ENCODE data around the gene CALCOCO2.

GRCh38 chr17:48909783-48910182, 78.9 kb downstream of the CALCOCO2 start:
- TF ChIP-seq POLR2A (IDR thresholded peaks at IDR 0.05; ENCODE audit: low read depth) (no peak), CTCF (IDR thresholded peaks at IDR 0.05) (no peak), EP300 (IDR thresholded peaks at IDR 0.05) (no peak)
